Right lobe of liver (tissue), 4 donors: ENCODE results near the gene ACSS1.

ENCODE experiments used
- POLR2A ChIP-seq: fragments of 450-650 bp; IDR thresholded peaks from one replicate; pipeline ENCODE4 v1.6.1; 2017; ENCODE audit warnings: antibody characterized with exemption, mild to moderate bottlenecking
- TF ChIP-seq, protein P1 (sequence below), 4 donors: fragments of 200-600 bp in 3 of 4; fragments of 450-650 bp in 1 of 4; IDR thresholded peaks; one replicate each; pipeline versions ENCODE4 v1.5.1 to v1.8.0; 2016 to 2022; ENCODE audit warnings: antibody characterized with exemption in 4 of 4, mild to moderate bottlenecking in 2 of 4
- donor health status: DM: no; HTN: no; CAD: no.
- donor health status: DM: no; HTN: no; CAD: no.
- donor health status: DM: no; HTN: yes; CAD: no.

DNA sequence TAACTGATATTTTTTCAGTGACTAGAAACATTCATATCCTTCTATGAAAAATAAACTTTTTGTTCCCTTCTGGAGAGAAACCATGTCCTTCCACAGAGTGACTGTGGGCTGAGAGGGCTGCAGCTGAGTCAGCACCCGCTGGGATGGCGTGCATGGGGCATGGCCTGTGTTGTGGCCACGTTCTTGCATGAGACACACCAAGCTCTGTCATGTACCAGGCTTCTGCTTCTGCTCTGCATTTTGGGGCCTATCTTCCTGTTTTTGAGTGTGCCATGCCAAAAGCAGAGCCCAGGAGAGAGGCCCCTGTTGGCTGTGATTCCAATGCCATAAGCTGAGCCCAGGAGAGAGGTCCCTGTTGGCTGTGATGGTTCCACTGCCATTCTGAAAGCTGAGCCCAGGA is 76.1 kb downstream of the ACSS1 start:
- TF ChIP-seq, protein P1, sequence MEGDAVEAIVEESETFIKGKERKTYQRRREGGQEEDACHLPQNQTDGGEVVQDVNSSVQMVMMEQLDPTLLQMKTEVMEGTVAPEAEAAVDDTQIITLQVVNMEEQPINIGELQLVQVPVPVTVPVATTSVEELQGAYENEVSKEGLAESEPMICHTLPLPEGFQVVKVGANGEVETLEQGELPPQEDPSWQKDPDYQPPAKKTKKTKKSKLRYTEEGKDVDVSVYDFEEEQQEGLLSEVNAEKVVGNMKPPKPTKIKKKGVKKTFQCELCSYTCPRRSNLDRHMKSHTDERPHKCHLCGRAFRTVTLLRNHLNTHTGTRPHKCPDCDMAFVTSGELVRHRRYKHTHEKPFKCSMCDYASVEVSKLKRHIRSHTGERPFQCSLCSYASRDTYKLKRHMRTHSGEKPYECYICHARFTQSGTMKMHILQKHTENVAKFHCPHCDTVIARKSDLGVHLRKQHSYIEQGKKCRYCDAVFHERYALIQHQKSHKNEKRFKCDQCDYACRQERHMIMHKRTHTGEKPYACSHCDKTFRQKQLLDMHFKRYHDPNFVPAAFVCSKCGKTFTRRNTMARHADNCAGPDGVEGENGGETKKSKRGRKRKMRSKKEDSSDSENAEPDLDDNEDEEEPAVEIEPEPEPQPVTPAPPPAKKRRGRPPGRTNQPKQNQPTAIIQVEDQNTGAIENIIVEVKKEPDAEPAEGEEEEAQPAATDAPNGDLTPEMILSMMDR (IDR thresholded peaks at IDR 0.05), result no peak
- TF ChIP-seq POLR2A, result no peak
